IMR-90 (cell line): Measurements from ENCODE around the gene MAP1LC3B2.

Experiments
- BHLHE40 ChIP-seq: fragments of 150-350 bp; IDR thresholded peaks from 2 replicates; pipeline ENCODE4 v1.6.1; 2016; ENCODE audit warnings: mild to moderate bottlenecking, low read depth, low read length
- CTCF ChIP-seq: conservative IDR thresholded peaks from 2 replicates; pipeline ENCODE4 v1.5.1; 2012; ENCODE audit warnings: mild to moderate bottlenecking, low read depth, low read length, improper control_type of control experiment
- MAFK ChIP-seq: IDR thresholded peaks from 2 replicates; pipeline ENCODE4 v1.6.1; 2012; ENCODE audit warnings: low read depth, low read length, improper control_type of control experiment
- MXI1 ChIP-seq: IDR thresholded peaks from 2 replicates; pipeline ENCODE4 v1.6.1; 2012; ENCODE audit warnings: low read depth, mild to moderate bottlenecking, low read length, moderate library complexity, borderline replicate concordance
- POLR2A ChIP-seq: IDR thresholded peaks from 2 replicates; pipeline ENCODE4 v1.6.1; 2012; ENCODE audit warnings: mild to moderate bottlenecking, low read depth, low read length
- RAD21 ChIP-seq: IDR thresholded peaks from 2 replicates; pipeline ENCODE4 v1.6.1; 2012; ENCODE audit warnings: low read length, improper control_type of control experiment
- RCOR1 ChIP-seq: IDR thresholded peaks from 2 replicates; pipeline ENCODE4 v1.6.1; 2012; ENCODE audit warnings: mild to moderate bottlenecking, low read length, improper control_type of control experiment; ENCODE audit not compliant: insufficient replicate concordance
- SMC3 ChIP-seq: fragments of 150-350 bp; IDR thresholded peaks from 2 replicates; pipeline ENCODE4 v1.6.1; 2016; ENCODE audit warnings: low read depth, mild to moderate bottlenecking, antibody characterized with exemption, low read length, moderate library complexity
- TF ChIP-seq, protein P1 (sequence below): fragments of 150-350 bp; IDR thresholded peaks from 2 replicates; pipeline ENCODE4 v1.6.1; 2017; ENCODE audit warnings: mild to moderate bottlenecking, antibody characterized with exemption, low read length, low read depth

- TF ChIP-seq POLR2A (no peak), RAD21 (peak; percentile 9; the same call in 1 of the 2 replicates), CTCF (no peak), SMC3 (no peak), RCOR1 (no peak), MAFK (no peak), MXI1 (no peak), BHLHE40 (no peak)
- TF ChIP-seq, protein P1, sequence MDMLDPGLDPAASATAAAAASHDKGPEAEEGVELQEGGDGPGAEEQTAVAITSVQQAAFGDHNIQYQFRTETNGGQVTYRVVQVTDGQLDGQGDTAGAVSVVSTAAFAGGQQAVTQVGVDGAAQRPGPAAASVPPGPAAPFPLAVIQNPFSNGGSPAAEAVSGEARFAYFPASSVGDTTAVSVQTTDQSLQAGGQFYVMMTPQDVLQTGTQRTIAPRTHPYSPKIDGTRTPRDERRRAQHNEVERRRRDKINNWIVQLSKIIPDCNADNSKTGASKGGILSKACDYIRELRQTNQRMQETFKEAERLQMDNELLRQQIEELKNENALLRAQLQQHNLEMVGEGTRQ: no peak
These were observed 32.9 kb downstream of the MAP1LC3B2 start for GRCh38 chr12:116591855-116592637.
